ENCODE data around the gene EP300. TPM values are rescaled to one million over a fixed set of nuclear protein-coding genes. Genes with fewer than 3 reads are reported as not detected.

The EP300 gene
- total RNA-seq, 2 donors from 2014 or later, result 130 to 156 TPM

GRCh38 chr22:41085842-41086241, 6.5 kb upstream of the EP300 start:
- Histone ChIP-seq H3K4me3 (no peak overlapping the region), H3K27ac (no peak overlapping the region)
- intact Hi-C loops (cut with DNase I), result no loop called here

GRCh38 chr22:41091132-41092022, 1.0 kb upstream of the EP300 start:
- TF ChIP-seq CTCF (IDR thresholded peaks at IDR 0.05) (peak in 1 of 4 experiments; percentile 4), POLR2AphosphoS5 (IDR thresholded peaks at IDR 0.05) (peak; percentile 96), POLR2A (IDR thresholded peaks at IDR 0.05) (peak; percentile 93)
- no peaks in the 10 kb centered on the region for H3K27me3 ChIP-seq (replicated peaks; ENCODE audit: insufficient read depth)
- no peaks in the 10 kb centered on the region for H3K36me3 ChIP-seq
- intact Hi-C loops (cut with DNase I), result loop anchor here (1.0 to 5.0 kb wide), 4 partner anchors 69 to 291 kb away; partner anchors contain the start of genes RBX1 and TEF
- no peaks in the 10 kb centered on the region for H3K9me3 ChIP-seq
- peak; percentile 99 for DNase-seq (ENCODE audit: low spot score)
- peaks cover 5% of the 10 kb centered on the region for H3K4me1 ChIP-seq (replicated peaks)
- peak overlapping the region; percentile 100 for H3K27ac ChIP-seq
- under 1% methylated on average over 66 of the region's 67 CpGs for WGBS
- H3K4me3 ChIP-seq, result peak overlapping the region; percentile 74 to 99

More at GRCh38 chr22:41085842-41086241, 6.5 kb upstream of the EP300 start:
- TF ChIP-seq POLR2A (IDR thresholded peaks at IDR 0.05) (no peak), POLR2AphosphoS5 (IDR thresholded peaks at IDR 0.05) (no peak), CTCF (IDR thresholded peaks at IDR 0.05) (no peak)
- Histone ChIP-seq H3K27me3 (replicated peaks; ENCODE audit: insufficient read depth) (no peaks in the 10 kb centered on the region), H3K36me3 (no peaks in the 10 kb centered on the region), H3K4me1 (replicated peaks) (no peaks in the 10 kb centered on the region), H3K9me3 (no peaks in the 10 kb centered on the region)
- 39% methylated on average over 2 of the region's 2 CpGs for WGBS
- no peak for DNase-seq (ENCODE audit: low spot score)

- Histone ChIP-seq H3K27me3 (replicated peaks; ENCODE audit: insufficient read depth) (no peaks in the 10 kb centered on the region), H3K9me3 (no peaks in the 10 kb centered on the region), H3K36me3 (no peaks in the 10 kb centered on the region), H3K4me3 (peak overlapping the region; percentile 74 to 99), H3K27ac (peak overlapping the region; percentile 100), H3K4me1 (replicated peaks) (peaks cover 5% of the 10 kb centered on the region)
- under 1% methylated on average over 31 of the region's 31 CpGs for WGBS
- peak; percentile 23 for DNase-seq (ENCODE audit: low spot score)
- no peak for TF ChIP-seq POLR2AphosphoS5 (IDR thresholded peaks at IDR 0.05)
- TF ChIP-seq CTCF (IDR thresholded peaks at IDR 0.05), result peak in 1 of 4 experiments; percentile 2
- TF ChIP-seq POLR2A (IDR thresholded peaks at IDR 0.05), result no peak
- intact Hi-C loops (cut with DNase I), result loop anchor here (5.0 kb wide), 3 partner anchors 71 to 289 kb away; partner anchors contain the start of gene TEF
These were observed 537 bp downstream of the EP300 start for GRCh38 chr22:41092847-41093411.

DNA sequence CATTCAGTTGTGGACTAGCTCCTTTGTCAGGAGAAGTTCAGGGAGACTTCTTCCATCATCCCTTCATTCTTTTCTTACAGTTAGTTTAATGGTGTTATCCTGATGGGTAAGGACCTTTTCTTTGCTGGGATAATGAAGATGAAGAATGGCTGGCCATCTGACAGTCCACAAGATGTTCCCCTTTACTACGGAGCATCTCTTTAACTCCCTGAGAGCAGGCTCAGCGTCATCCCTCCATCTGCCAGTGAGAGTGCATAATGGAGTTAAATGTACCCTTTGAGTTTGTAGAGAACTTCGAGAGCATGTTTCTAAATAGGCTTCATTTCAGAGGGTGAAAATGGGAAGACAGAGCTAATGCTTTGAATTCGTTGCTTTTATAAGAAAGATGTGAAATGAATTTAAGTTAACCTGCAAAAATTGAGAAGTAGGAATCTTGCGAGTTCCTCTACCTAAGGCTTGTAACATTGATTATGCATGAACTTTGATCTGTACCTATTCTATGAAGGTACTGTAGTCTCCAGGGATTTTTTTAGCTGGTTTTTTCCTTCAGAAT, 1.7 kb downstream of the EP300 start:
- Histone ChIP-seq H3K27me3 (replicated peaks; ENCODE audit: insufficient read depth) (no peaks in the 10 kb centered on the region), H3K4me1 (replicated peaks) (peaks cover 5% of the 10 kb centered on the region), H3K9me3 (no peaks in the 10 kb centered on the region), H3K4me3 (peak overlapping the region; percentile 74 to 99), H3K36me3 (no peaks in the 10 kb centered on the region), H3K27ac (peak overlapping the region; percentile 100)
- TF ChIP-seq POLR2A (IDR thresholded peaks at IDR 0.05), result no peak
- TF ChIP-seq POLR2AphosphoS5 (IDR thresholded peaks at IDR 0.05), result peak; percentile 16
- no peak for DNase-seq (ENCODE audit: low spot score)
- intact Hi-C loops (cut with DNase I), result loop anchor here (5.0 kb wide), 3 partner anchors 72 to 288 kb away; partner anchors contain the start of gene TEF
- under 1% methylated on average over 5 of the region's 5 CpGs for WGBS

GRCh38 chr22:41096391-41096790, 4.0 kb downstream of the EP300 start:
- TF ChIP-seq POLR2AphosphoS5 (IDR thresholded peaks at IDR 0.05) (no peak), POLR2A (IDR thresholded peaks at IDR 0.05) (no peak), CTCF (IDR thresholded peaks at IDR 0.05) (no peak)
- no peak overlapping the region for H3K27ac ChIP-seq
- DNase-seq (ENCODE audit: low spot score), result no peak
- H3K9me3 ChIP-seq, result no peaks in the 10 kb centered on the region
- peaks cover 10% of the 10 kb centered on the region for H3K4me1 ChIP-seq (replicated peaks)
- 45% methylated on average over 3 of the region's 3 CpGs for WGBS
- H3K27me3 ChIP-seq (replicated peaks; ENCODE audit: insufficient read depth), result no peaks in the 10 kb centered on the region
- no peaks in the 10 kb centered on the region for H3K36me3 ChIP-seq
- H3K4me3 ChIP-seq, result no peak overlapping the region
- intact Hi-C loops (cut with DNase I), result no loop called here

Measured in prostate gland (tissue), 2 donors.